Hepatocyte (in vitro differentiated cells): ENCODE results near the gene SPPL2C.

Experiments used
- CTCF ChIP-seq: fragments of 200-600 bp; sonication (generic); IDR thresholded peaks from 2 replicates; pipeline ENCODE4 v1.5.1; 2016; ENCODE audit warnings: antibody characterized with exemption, mild to moderate bottlenecking; ENCODE audit not compliant: poor library complexity
- EZH2 ChIP-seq: fragments of 200-600 bp; sonication (generic); IDR thresholded peaks from 2 replicates; pipeline ENCODE4 v1.6.1; 2016; ENCODE audit warnings: antibody characterized with exemption, mild to moderate bottlenecking, borderline replicate concordance
- EZH2phosphoT487 ChIP-seq: fragments of 200-600 bp; sonication (generic); IDR thresholded peaks from one replicate; pipeline ENCODE4 v1.6.1; 2018; ENCODE audit warnings: antibody characterized with exemption, mild to moderate bottlenecking, low read depth, moderate library complexity; ENCODE audit not compliant: unreplicated experiment, severe bottlenecking

DNA sequence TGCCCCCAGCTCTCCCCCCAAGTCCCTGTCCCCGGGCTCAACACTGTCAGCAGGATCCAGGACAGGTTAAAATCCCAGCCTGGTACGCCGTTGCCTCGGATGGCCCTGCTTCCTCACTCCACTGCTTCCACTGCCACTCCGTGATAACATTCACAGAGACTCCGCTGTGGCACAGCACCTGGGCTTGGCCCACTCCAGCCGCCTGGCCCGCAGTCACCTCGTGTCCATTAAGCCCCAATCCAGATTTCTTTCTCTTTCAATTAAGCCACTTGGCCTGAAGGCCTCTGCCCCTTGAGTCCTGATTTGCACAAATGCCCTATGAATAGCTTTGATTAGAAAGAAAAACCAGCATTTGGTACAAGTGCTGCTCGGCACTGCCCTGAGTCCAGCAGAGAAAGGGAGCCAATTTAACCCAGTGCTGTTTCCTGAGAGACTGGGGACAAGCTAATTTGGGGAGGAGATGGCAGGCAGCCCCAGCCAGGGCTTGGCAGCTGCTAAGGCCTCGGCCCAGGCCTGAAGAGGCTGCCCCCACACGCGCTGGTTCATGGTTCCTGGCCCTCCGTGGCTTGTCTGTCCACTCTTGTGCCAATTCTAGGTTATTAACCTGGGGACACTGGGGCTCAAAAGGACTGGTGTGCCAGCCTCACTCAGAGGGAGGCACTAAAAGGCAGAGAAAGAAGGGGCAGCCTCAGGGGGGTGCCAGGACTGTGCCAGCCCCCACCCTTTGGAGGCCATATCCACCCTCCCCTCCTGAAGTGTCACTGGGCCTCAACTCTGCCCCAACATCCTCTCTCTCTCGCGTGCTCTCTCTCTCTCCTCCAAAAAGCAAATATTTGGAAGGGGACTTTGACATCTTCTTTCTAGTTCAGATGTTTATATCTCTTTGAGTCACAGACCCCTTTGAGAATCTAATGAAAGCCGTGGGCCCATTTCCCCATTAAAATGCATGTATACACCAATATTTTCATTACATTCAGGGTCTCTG is 29.8 kb upstream of the SPPL2C start:
- no peak for TF ChIP-seq CTCF
- no peak for TF ChIP-seq EZH2
- TF ChIP-seq EZH2phosphoT487, result no peak
